Measurements from ENCODE around the gene IQCH. TPM values are rescaled to one million over a fixed set of nuclear protein-coding genes. Genes with fewer than 3 reads are reported as not detected.

The IQCH gene
- total RNA-seq, 1 experiment from 2014 or later, result 8.3 TPM

DNA sequence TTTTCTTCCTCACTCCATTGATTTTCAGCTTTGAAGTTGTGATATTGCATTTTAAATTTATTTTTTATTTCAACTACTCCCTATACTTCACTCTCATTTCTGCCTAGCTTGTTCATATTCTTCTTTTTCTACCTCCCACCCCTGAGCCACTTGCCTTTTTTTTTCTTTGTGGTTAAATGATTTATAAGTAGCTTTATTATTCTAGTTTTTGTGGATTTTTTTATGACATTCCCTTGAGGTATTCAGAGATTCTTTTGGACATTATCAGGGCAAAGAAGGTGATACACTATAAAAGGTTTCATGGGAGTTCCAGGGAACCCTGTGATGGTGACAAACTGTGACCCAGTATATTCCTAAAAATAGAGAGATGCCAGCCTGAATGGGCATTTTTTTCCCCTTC lies 269.6 kb downstream of the IQCH start:
- peak; percentile 52 for DNase-seq (ENCODE audit: low read depth)

- DNase-seq (ENCODE audit: low read depth), result no peak
Observed at GRCh38 chr15:67528513-67528912, 273.9 kb downstream of the IQCH start.

DNA sequence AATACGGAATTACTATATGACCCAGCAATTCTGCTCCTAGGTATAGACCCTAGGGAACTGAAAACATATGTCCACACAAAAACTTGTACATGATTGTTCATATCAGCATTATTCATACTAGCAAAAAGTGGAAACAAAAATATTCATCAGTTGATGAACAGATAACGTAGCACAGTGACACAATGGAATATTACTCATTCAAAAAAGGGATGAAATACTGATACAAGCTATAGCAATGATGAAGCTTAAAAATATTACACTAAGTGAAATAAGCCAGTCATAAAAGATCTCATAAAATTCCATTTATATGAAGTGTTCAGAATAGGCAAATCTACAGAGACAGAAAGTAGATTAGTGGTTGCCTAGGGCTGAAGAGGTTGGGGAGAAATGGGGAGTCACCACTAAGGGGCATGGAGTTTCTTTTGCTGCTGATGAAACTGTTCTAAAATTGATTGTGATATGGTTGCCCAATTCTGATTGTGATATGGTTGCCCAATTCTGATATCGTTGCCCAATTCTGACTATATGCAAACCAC lies 276.9 kb downstream of the IQCH start:
- peak; percentile 78 for DNase-seq (ENCODE audit: low read depth)

DNA sequence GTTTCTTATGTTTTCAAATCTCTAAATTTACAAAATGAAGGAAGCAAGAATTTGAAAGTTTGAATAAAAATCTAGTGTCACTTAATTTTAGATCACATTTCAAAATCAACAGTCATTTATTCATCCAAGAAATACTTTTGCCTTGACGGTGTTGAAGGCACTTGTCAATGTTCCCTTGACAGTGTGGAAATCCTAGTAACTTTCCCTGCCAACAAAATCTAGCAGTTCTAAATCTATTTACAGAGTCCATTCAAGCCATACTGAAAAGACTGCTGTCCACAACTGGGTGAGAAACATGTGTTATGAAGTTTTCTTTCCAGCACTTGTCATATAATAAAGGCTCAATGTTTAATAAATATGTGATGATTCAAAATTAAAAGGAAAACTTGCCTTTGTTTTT lies 279.3 kb downstream of the IQCH start:
- no peak for DNase-seq (ENCODE audit: low read depth)

DNA sequence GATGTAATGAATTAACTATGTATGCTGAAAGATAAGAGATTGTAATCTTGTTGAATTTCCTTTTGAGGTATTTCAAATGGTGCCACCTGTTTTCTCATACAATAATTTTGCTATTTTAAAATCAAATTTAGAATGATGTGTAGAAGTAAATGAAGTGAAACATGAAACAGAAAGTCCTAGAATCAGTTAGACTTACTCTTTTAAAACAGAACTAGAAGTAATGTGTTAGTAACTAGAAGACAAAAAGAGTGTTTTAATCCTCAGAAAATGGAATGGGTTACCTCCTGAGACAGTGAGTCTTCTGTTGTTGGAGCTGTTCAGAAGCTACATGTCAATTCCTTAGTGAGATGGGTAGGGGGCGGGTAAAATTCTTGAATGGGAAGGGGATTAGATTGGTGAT lies 279.8 kb downstream of the IQCH start:
- DNase-seq (ENCODE audit: low read depth), result no peak

- no peak for DNase-seq (ENCODE audit: low read depth)
Observed at GRCh38 chr15:67537771-67538170, 283.2 kb downstream of the IQCH start.

DNA sequence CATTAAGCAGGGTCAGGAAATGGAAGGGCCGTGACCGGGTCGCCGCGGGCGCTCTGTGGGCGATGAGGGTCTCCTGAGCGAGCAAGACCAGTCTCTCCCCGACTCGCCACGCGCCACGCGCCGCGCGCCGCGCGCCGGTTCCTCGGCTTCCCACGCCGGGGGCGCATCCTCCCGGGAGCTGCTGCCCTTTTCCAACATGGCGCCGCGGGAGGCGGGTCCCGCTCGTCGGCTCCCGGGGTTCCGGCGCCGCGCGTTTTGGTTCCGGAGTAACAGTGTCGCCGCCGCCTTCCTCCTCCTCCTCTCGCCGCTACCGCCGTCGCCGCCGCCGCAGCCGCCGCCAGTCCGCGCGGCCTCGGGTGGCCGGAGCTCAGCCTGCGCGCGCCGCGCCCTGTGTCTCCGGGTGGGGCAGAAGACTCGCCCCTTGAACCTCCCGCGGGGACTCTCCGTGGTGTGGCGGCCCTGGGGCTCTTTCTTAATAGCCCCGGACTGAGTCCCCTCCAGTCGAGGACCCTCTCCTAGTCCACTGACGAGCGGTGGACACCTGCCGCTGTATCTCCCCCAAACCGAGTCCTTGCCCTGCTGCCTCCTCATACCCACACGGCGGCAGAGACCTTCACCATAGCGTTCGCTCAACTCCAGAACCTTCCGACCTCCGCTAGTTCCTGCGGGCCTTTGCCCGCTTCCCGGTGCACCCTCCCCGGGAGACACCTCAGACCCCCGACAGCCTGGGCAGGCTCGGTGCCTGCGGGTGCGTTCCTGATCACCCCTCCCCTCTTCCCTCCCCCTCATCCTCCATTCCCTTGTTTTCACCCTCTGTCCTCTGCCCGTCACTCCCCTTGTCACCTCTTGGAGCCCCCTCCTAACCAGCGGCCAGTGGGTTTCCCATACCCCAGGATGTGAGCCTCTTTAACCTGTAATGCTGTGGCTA lies 288.1 kb downstream of the IQCH start, which contains the start of gene MAP2K5:
TSS of gene MAP2K5 (plus strand) at position 284 of the 928 bp plus-strand sequence. CDS start at position 917, 633 bp downstream.
- DNase-seq (ENCODE audit: low read depth), result peak; percentile 72

DNA sequence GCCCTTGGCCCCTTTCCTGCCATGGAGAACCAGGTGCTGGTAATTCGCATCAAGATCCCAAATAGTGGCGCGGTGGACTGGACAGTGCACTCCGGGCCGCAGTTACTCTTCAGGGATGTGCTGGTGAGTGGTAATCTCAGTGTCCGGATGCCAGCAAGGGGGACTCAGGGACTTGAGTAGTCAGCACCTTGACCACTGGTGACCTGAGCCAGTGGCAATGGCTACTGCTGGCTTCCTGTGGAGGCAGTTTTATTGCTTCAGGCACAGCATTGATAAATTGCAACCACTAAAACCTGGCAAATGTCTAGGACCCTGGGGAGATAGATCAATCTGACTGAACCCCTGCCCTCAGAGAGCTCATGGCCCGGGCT lies 288.7 kb downstream of the IQCH start:
- peak; percentile 38 for DNase-seq (ENCODE audit: low read depth)

GRCh38 chr15:67544475-67544874 lies 289.9 kb downstream of the IQCH start:
- no peak for DNase-seq (ENCODE audit: low read depth)

DNA sequence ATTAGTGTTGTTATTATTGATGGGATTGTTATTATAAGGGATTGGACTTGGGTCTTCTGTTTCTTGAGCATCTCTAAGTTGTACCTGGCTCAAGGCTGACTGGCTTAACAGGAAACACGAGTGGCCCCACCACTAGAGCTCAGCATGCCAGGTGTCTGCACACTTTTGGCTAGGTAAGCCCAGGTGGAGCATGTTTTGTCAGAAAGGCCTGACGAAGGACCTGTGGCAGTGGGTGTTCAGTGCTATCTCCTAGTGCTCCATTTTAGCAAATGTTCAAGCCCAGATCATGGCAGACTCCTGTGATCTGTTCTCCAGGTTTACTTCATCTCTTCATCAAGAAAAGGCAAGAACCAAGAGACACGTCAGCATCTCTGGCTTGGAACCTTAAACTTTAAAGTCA lies 291.3 kb downstream of the IQCH start:
- DNase-seq (ENCODE audit: low read depth), result no peak

- no peak for DNase-seq (ENCODE audit: low read depth)
Observed at GRCh38 chr15:67547064-67547463, 292.5 kb downstream of the IQCH start.

DNA sequence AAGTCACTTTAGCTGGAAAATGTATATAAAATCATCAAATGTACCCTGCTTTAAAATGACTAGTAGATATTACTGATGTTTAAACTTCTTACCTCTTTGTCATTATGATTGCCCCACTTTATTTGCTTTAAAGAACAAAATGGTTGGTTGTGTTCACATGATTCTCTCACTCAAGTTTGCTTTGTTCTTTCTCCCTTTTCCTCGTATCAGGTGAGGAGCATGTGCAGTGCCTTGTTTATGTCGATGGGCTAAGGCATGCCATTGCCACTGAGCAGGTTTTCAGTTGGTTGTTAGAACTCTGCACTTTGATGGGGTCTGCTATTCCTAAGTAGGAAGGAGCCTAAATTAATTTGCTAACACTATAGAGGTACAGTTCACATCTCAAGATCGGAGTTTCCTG lies 293.2 kb downstream of the IQCH start:
- no peak for DNase-seq (ENCODE audit: low read depth)

DNA sequence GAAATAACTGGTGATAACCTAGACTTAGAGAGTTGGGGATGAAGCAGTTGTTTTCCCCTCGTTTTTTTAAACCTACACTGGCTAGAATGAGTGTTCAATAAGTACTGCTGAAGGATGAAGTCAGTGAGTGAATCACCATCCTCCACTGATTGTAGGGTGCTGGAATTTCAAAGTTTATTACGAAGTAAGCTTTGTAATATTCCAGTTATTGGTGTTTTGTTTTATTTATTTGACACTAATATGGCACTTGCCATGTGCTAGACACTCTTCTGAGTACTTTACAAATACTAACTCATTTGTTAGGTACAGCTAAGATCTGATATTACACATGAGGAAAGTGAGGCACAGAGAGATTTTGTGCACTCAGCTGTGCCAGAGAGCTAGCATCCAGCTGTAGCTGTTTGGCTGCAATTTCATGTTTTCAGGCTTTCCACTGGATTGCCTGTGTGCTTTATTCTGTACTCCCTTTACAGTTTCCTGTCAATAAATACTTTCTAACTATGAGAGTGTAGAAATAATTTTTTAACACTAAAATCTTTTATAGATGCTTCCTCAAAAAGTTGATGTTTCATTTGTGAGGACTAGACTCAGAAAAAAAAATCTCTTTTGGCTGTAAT lies 293.8 kb downstream of the IQCH start:
- DNase-seq (ENCODE audit: low read depth), result peak; percentile 30

GRCh38 chr15:67548862-67549651 lies 294.5 kb downstream of the IQCH start:
- no peak for DNase-seq (ENCODE audit: low read depth)

DNA sequence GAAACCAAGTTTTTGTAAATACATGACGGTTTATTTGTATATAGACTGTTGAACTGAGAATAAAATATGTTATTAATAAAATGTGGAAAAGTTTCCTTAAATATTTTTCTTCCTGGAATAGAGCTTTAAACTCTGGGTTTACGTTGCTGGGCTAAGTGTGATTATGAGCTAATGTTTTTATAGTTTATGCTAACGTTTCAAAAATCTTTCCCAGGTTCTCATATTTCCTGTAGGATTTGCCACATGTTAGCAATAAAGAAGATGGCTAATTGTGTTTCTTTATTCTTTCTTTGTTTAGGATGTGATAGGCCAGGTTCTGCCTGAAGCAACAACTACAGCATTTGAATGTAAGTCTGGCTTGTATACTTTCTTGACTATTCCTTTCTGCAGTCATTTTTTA lies 295.1 kb downstream of the IQCH start:
- no peak for DNase-seq (ENCODE audit: low read depth)

- peak; percentile 37 for DNase-seq (ENCODE audit: low read depth)
Observed at GRCh38 chr15:67550522-67550921, 295.9 kb downstream of the IQCH start.

GRCh38 chr15:67551207-67551743 lies 296.7 kb downstream of the IQCH start:
- DNase-seq (ENCODE audit: low read depth), result no peak
